HG02885 (cell line): ENCODE measurements around the gene OR7A10.
"Not testable (repeated sequence)": the region's sequence is repeated elsewhere in the genome, so short reads cannot be mapped to it uniquely, and the experiment has no call there.

Experiments used
- ATAC-seq: cut with Tn5 transposase; IDR thresholded peaks from one replicate; pipeline ENCODE4 v1.9.1; 2021; ENCODE audit warnings: mild to moderate bottlenecking; ENCODE audit not compliant: unreplicated experiment, poor library complexity

Gene OR7A10

DNA sequence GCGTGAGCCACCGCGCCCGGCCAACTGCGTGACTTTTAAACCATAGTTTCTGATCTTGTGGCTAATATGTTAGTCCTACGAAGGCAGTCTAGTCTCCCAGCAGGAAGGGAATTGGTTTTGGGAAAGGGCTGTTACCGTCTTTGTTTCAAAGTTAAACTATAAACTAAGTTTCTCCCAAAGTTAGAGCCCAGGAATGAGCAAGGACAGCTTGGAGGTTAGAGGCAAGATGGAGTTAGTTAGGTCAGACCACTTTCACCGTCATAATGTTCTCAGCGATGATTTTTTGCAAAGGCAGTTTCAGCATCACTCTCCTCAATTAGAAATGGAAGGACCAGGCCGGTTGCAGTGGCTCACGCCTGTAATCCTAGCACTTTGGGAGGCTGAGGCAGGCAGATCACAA is 52.7 kb downstream of the OR7A10 start:
- no peak for ATAC-seq

DNA sequence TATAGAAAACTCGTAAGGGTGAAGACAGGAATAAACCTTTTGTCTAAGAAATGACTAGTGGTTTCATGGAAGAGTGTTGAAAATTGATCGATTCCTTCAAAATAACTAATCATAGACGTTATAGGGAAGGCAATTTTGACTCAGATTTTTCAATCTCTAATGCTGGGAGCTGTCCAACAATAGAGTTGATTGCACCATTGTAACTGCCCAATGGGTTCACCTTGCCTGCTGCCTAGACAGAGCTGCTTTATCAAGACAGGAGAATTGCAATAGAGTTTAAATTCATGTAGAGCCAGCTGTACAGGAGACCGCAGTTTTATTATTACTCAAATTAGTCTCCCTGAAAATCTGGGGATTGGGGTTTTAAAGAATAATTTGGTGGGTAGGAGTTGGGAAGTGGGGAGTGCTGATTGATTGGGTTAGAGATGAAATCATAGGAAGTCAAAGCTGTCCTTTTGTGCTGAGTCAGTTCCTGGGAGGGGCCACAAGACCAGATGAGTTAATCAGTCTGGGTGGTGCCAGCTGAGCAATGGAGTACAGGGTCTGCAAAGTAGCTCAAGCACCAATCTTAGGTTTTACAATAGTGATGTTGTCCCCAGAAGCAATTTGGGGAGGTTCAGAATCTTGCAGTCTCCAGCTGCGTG is 53.5 kb downstream of the OR7A10 start:
- no peak for ATAC-seq

DNA sequence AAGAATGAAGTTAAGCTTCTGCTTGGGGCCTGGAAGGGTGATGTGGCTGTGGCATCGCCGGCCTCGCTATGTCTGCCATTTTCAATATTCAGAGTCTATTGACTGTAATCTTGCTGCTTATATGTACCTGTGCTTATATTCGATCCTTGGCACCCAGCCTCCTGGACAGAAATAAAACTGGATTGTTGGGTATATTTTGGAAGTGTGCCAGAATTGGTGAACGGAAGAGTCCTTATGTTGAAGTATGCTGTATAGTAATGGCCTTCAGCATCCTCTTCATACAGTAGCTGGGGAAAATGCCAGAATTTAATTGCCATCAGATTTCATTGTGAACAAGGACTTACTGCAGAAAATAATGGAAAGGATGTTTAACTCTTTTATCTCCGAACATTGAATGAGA is 56.5 kb downstream of the OR7A10 start:
- not testable (repeated sequence) for ATAC-seq
